Lower lobe of right lung (tissue), 2 donors: ENCODE data around the gene GPR33. TPM values are rescaled to one million over a fixed set of nuclear protein-coding genes. Genes with fewer than 3 reads are reported as not detected.
A peak's percentile ranks its signal among the peaks of the same experiment; 100 is the strongest.

Source experiments
- ATAC-seq, 2 donors: fragments of 200-7000 bp; cut with Tn5 transposase; one replicate each; pipeline ENCODE4 v1.9.1; 2020 to 2022; ENCODE audit warnings: mild to moderate bottlenecking in 2 of 2, moderate library complexity in 2 of 2
- DNase-seq: peaks from one replicate; pipeline ENCODE4 v3.0.0-alpha.2; 2020
- H3K27ac ChIP-seq: fragments of 200-600 bp; one replicate; pipeline ENCODE4 v1.8.0; 2022
- H3K27me3 ChIP-seq: fragments of 200-600 bp; one replicate; pipeline ENCODE4 v1.8.0; 2022; ENCODE audit warnings: low read depth
- H3K36me3 ChIP-seq: fragments of 200-600 bp; one replicate; pipeline ENCODE4 v1.8.0; 2022; ENCODE audit warnings: mild to moderate bottlenecking
- H3K4me1 ChIP-seq: fragments of 200-600 bp; one replicate; pipeline ENCODE4 v1.8.0; 2022
- H3K4me3 ChIP-seq: fragments of 200-600 bp; one replicate; pipeline ENCODE4 v1.8.0; 2022; ENCODE audit warnings: mild to moderate bottlenecking
- H3K9me3 ChIP-seq: fragments of 200-600 bp; one replicate; pipeline ENCODE4 v1.8.0; 2022
- CTCF ChIP-seq: fragments of 200-600 bp; IDR thresholded peaks from one replicate; pipeline ENCODE4 v1.8.0; 2022; ENCODE audit warnings: antibody characterized with exemption, mild to moderate bottlenecking
- intact Hi-C: fragments of 100-400 bp; cut with DNase I; formaldehyde crosslinking; loops from one replicate; pipeline ENCODE4 v1.11.0; 2022
- total RNA-seq: library from RNA; stranded (reverse); fragmentation: NEBNext Ultra II Directional; extraction: Animal tissue kit (Norgen Biotek cat#: 25700); gene quantifications from one replicate; pipeline ENCODE4 v1.2.1, GENCODE V29; 2021
- donor health status: DM: no; HTN: yes; CAD: no; lungs with severe emphysema.

The GPR33 gene
- total RNA-seq, 1 donor from 2014 or later: not detected

GRCh38 chr14:31492759-31493498 is 5.1 kb upstream of the GPR33 start:
- ATAC-seq (no peak), DNase-seq (no peak)
- peaks cover 6% of the 10 kb centered on the region for H3K4me1 ChIP-seq
- H3K9me3 ChIP-seq: no peaks in the 10 kb centered on the region
- no peaks in the 10 kb centered on the region for H3K27me3 ChIP-seq
- no peak overlapping the region for H3K27ac ChIP-seq
- no peaks in the 10 kb centered on the region for H3K36me3 ChIP-seq
- intact Hi-C loops: no loop called here
- H3K4me3 ChIP-seq: no peak overlapping the region
- TF ChIP-seq CTCF: no peak

- no peak for DNase-seq
- H3K4me3 ChIP-seq: no peak overlapping the region
- no peaks in the 10 kb centered on the region for H3K27me3 ChIP-seq
- no peak overlapping the region for H3K27ac ChIP-seq
- H3K4me1 ChIP-seq: peaks cover 6% of the 10 kb centered on the region
- TF ChIP-seq CTCF: no peak
- H3K9me3 ChIP-seq: no peaks in the 10 kb centered on the region
- no peaks in the 10 kb centered on the region for H3K36me3 ChIP-seq
- ATAC-seq: peak in 1 of 2 donors; percentile 9
- intact Hi-C loops: no loop called here
These were observed 1.9 kb upstream of the GPR33 start for GRCh38 chr14:31489691-31490090.

- no peak for ATAC-seq
- H3K9me3 ChIP-seq: no peaks in the 10 kb centered on the region
- intact Hi-C loops: no loop called here
- H3K36me3 ChIP-seq: no peaks in the 10 kb centered on the region
- DNase-seq: no peak
- H3K4me3 ChIP-seq: no peak overlapping the region
- H3K27ac ChIP-seq: no peak overlapping the region
- peaks cover 6% of the 10 kb centered on the region for H3K4me1 ChIP-seq
- no peaks in the 10 kb centered on the region for H3K27me3 ChIP-seq
- TF ChIP-seq CTCF: no peak
These were observed 1.1 kb downstream of the GPR33 start for GRCh38 chr14:31486764-31487163.

- H3K36me3 ChIP-seq: no peaks in the 10 kb centered on the region
- H3K27me3 ChIP-seq: no peaks in the 10 kb centered on the region
- intact Hi-C loops: no loop called here
- TF ChIP-seq CTCF: no peak
- H3K4me3 ChIP-seq: no peak overlapping the region
- H3K27ac ChIP-seq: no peak overlapping the region
- ATAC-seq (no peak), DNase-seq (no peak)
- peaks cover 6% of the 10 kb centered on the region for H3K4me1 ChIP-seq
- H3K9me3 ChIP-seq: no peaks in the 10 kb centered on the region
These were observed 3.1 kb downstream of the GPR33 start for GRCh38 chr14:31484754-31485153.

- Histone ChIP-seq H3K9me3 (no peaks in the 10 kb centered on the region), H3K27me3 (no peaks in the 10 kb centered on the region), H3K27ac (no peak overlapping the region), H3K36me3 (no peaks in the 10 kb centered on the region), H3K4me1 (no peaks in the 10 kb centered on the region), H3K4me3 (no peak overlapping the region)
- no peak for TF ChIP-seq CTCF
- ATAC-seq (no peak), DNase-seq (no peak)
- intact Hi-C loops: no loop called here
These were observed 7.7 kb downstream of the GPR33 start for GRCh38 chr14:31480156-31480555.
